ENCODE measurements around the gene ITGA3. TPM values are rescaled to one million over a fixed set of nuclear protein-coding genes. Genes with fewer than 3 reads are reported as not detected.

Gene ITGA3
- polyA plus RNA-seq, 1 experiment = 184 TPM

GRCh38 chr17:50133769-50134099 lies 77.8 kb downstream of the ITGA3 start:
- POLR2A ChIA-PET = no interaction called here
- Histone ChIP-seq H3K27me3 (ENCODE audit: control insufficient read depth, insufficient read depth, low read length) (no peaks in the 10 kb centered on the region), H3K4me3 (ENCODE audit: low read depth, low read length) (no peak overlapping the region), H3K36me3 (ENCODE audit: control insufficient read depth, insufficient read depth, low read length) (peaks cover 35% of the 10 kb centered on the region)
- no peak for TF ChIP-seq CTCF (IDR thresholded peaks at IDR 0.05; ENCODE audit: insufficient read depth, low read depth, low read length)
- CTCF ChIA-PET = no interaction called here
- no peak for DNase-seq (ENCODE audit: low read depth)

- DNase-seq (ENCODE audit: low read depth) = no peak
- Histone ChIP-seq H3K36me3 (ENCODE audit: control insufficient read depth, insufficient read depth, low read length) (peaks cover 42% of the 10 kb centered on the region), H3K4me3 (ENCODE audit: low read depth, low read length) (no peak overlapping the region), H3K27me3 (ENCODE audit: control insufficient read depth, insufficient read depth, low read length) (no peaks in the 10 kb centered on the region)
- POLR2A ChIA-PET = no interaction called here
- no peak; the same call in 1 of the 2 replicates for TF ChIP-seq CTCF (IDR thresholded peaks at IDR 0.05; ENCODE audit: insufficient read depth, low read depth, low read length)
- CTCF ChIA-PET = interaction anchor here (3.4 kb wide), 1 partner anchor 12 kb away, joined by 20 read pairs; no protein-coding TSS in a partner anchor
Observed at GRCh38 chr17:50134206-50135110, 78.5 kb downstream of the ITGA3 start.

- ChIA-PET POLR2A (no interaction called here), CTCF (interaction anchor here (0.9 to 3.4 kb wide), 4 partner anchors 11 to 41 kb away, joined by 3 to 20 read pairs (median 4); partner anchors contain the start of gene PPP1R9B)
- H3K27me3 ChIP-seq (ENCODE audit: control insufficient read depth, insufficient read depth, low read length) = no peaks in the 10 kb centered on the region
- H3K4me3 ChIP-seq (ENCODE audit: low read depth, low read length) = no peak overlapping the region
- no peak for DNase-seq (ENCODE audit: low read depth)
- TF ChIP-seq CTCF (IDR thresholded peaks at IDR 0.05; ENCODE audit: insufficient read depth, low read depth, low read length) = no peak
- peaks cover 48% of the 10 kb centered on the region for H3K36me3 ChIP-seq (ENCODE audit: control insufficient read depth, insufficient read depth, low read length)
Observed at GRCh38 chr17:50135316-50136095, 79.6 kb downstream of the ITGA3 start.

GRCh38 chr17:50136096-50136687 lies 80.3 kb downstream of the ITGA3 start:
- peaks cover 54% of the 10 kb centered on the region for H3K36me3 ChIP-seq (ENCODE audit: control insufficient read depth, insufficient read depth, low read length)
- no peak for DNase-seq (ENCODE audit: low read depth)
- TF ChIP-seq CTCF (IDR thresholded peaks at IDR 0.05; ENCODE audit: insufficient read depth, low read depth, low read length) = no peak
- H3K27me3 ChIP-seq (ENCODE audit: control insufficient read depth, insufficient read depth, low read length) = no peaks in the 10 kb centered on the region
- ChIA-PET CTCF (interaction anchor here (0.7 to 3.4 kb wide), 6 partner anchors 10 to 42 kb away, joined by 3 to 20 read pairs (median 4); partner anchors contain the start of gene PPP1R9B), POLR2A (no interaction called here)
- H3K4me3 ChIP-seq (ENCODE audit: low read depth, low read length) = no peak overlapping the region

- H3K27me3 ChIP-seq (ENCODE audit: control insufficient read depth, insufficient read depth, low read length) = no peaks in the 10 kb centered on the region
- H3K36me3 ChIP-seq (ENCODE audit: control insufficient read depth, insufficient read depth, low read length) = peaks cover 59% of the 10 kb centered on the region
- H3K4me3 ChIP-seq (ENCODE audit: low read depth, low read length) = no peak overlapping the region
- CTCF ChIA-PET = interaction anchor here (0.7 to 3.4 kb wide), 6 partner anchors 10 to 365 kb away, joined by 3 to 20 read pairs (median 4); no protein-coding TSS in a partner anchor
- POLR2A ChIA-PET = no interaction called here
- no peak for TF ChIP-seq CTCF (IDR thresholded peaks at IDR 0.05; ENCODE audit: insufficient read depth, low read depth, low read length)
- DNase-seq (ENCODE audit: low read depth) = no peak
Observed at GRCh38 chr17:50137042-50137441, 81.1 kb downstream of the ITGA3 start.
